T follicular helper cell (primary cell): ENCODE data around the gene PCDHA3.
"Not testable (repeated sequence)": the region's sequence is repeated elsewhere in the genome, so short reads cannot be mapped to it uniquely, and the experiment has no call there.

Experiments
- DNase-seq: peaks from one replicate; pipeline ENCODE4 v3.0.0-alpha.2; 2020; ENCODE audit warnings: low read depth
- total RNA-seq, 2 experiments: gene quantifications; one replicate each; lab custom pipeline; 2026; lab: John Stamatoyannopoulos, UW

PCDHA3 gene
- total RNA-seq: 0 reads per million in 2 experiments

- DNase-seq: no peak
These were observed at the start of gene PCDHA3 for GRCh38 chr5:140800816-140801493. Gene PCDHA3, plus strand, starts transcription at chr5:140801057.

- no peak for DNase-seq
These were observed 47.3 kb upstream of the PCDHA3 start for GRCh38 chr5:140753561-140753960.

- DNase-seq: no peak
These were observed 36.5 kb upstream of the PCDHA3 start for GRCh38 chr5:140764177-140764973.

- DNase-seq: no peak
These were observed 33.4 kb upstream of the PCDHA3 start for GRCh38 chr5:140767444-140767843.

- no peak for DNase-seq
These were observed 20.3 kb upstream of the PCDHA3 start for GRCh38 chr5:140780512-140780911.

- no peak for DNase-seq
These were observed 14.8 kb upstream of the PCDHA3 start, which contains the start of gene PCDHA1 for GRCh38 chr5:140785905-140786686. Gene PCDHA1, plus strand, starts transcription at chr5:140786140.

GRCh38 chr5:140787422-140787821, 13.4 kb upstream of the PCDHA3 start:
- not testable (repeated sequence) for DNase-seq

GRCh38 chr5:140787849-140788504, 12.9 kb upstream of the PCDHA3 start:
- not testable (repeated sequence) for DNase-seq

GRCh38 chr5:140791089-140791488, 9.8 kb upstream of the PCDHA3 start:
- no peak for DNase-seq

- DNase-seq: no peak
These were observed 6.1 kb upstream of the PCDHA3 start, which contains the start of gene PCDHA2 for GRCh38 chr5:140794595-140795258. Gene PCDHA2, plus strand, starts transcription at chr5:140794852.

GRCh38 chr5:140795259-140795641, 5.6 kb upstream of the PCDHA3 start:
- DNase-seq: no peak

- DNase-seq: not testable (repeated sequence)
These were observed 4.7 kb upstream of the PCDHA3 start for GRCh38 chr5:140796072-140796717.

- no peak for DNase-seq
These were observed 4.2 kb upstream of the PCDHA3 start for GRCh38 chr5:140796718-140797095.

GRCh38 chr5:140801494-140801841, 611 bp downstream of the PCDHA3 start:
- no peak for DNase-seq

- DNase-seq: not testable (repeated sequence)
These were observed 1.5 kb downstream of the PCDHA3 start for GRCh38 chr5:140802381-140802780.

GRCh38 chr5:140802781-140803271, 2.0 kb downstream of the PCDHA3 start:
- DNase-seq: no peak

GRCh38 chr5:140806834-140807775, 6.2 kb downstream of the PCDHA3 start, which contains the start of gene PCDHA4:
Gene PCDHA4, plus strand, starts transcription at chr5:140807068.
- no peak for DNase-seq

GRCh38 chr5:140808241-140808888, 7.5 kb downstream of the PCDHA3 start:
- not testable (repeated sequence) for DNase-seq

GRCh38 chr5:140808889-140809291, 8.0 kb downstream of the PCDHA3 start:
- DNase-seq: no peak
